ENCODE results near the gene APOC3. TPM values are rescaled to one million over a fixed set of nuclear protein-coding genes. Genes with fewer than 3 reads are reported as not detected.

The APOC3 gene
- total RNA-seq, 4 donors from 2014 or later: 1.1 TPM; not detected in 3

DNA sequence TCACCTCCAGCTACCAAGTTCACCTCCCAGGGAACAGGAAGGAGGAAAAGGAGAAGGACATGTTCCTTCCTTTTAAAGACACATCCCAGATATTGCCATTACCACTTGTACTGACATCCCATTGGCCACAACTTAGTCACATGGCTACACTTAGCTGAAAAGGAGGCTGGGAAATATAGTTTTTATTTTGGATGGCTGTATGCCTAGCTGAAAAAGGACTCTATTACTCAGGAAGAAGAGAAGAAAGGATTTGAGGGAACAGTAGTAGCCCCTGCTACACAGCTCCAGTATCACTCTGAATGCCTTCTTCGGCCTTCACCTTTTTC lies 36.0 kb upstream of the APOC3 start:
- Histone ChIP-seq H3K27me3 (no peaks in the 10 kb centered on the region), H3K36me3 (no peaks in the 10 kb centered on the region), H3K9me3 (no peaks in the 10 kb centered on the region), H3K4me1 (peaks cover 0 to 12% (median 6%) of the 10 kb centered on the region in 3 donors), H3K4me3 (no peak overlapping the region), H3K27ac (no peak overlapping the region)
- ATAC-seq: no peak
- TF ChIP-seq POLR2AphosphoS5 (IDR thresholded peaks at IDR 0.05) (no peak), POLR2A (IDR thresholded peaks at IDR 0.05) (no peak), EP300 (IDR thresholded peaks at IDR 0.05) (no peak)
- TF ChIP-seq, protein P1, sequence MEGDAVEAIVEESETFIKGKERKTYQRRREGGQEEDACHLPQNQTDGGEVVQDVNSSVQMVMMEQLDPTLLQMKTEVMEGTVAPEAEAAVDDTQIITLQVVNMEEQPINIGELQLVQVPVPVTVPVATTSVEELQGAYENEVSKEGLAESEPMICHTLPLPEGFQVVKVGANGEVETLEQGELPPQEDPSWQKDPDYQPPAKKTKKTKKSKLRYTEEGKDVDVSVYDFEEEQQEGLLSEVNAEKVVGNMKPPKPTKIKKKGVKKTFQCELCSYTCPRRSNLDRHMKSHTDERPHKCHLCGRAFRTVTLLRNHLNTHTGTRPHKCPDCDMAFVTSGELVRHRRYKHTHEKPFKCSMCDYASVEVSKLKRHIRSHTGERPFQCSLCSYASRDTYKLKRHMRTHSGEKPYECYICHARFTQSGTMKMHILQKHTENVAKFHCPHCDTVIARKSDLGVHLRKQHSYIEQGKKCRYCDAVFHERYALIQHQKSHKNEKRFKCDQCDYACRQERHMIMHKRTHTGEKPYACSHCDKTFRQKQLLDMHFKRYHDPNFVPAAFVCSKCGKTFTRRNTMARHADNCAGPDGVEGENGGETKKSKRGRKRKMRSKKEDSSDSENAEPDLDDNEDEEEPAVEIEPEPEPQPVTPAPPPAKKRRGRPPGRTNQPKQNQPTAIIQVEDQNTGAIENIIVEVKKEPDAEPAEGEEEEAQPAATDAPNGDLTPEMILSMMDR (IDR thresholded peaks at IDR 0.05): no peak
- 92 to 100% methylated on average over 1 of the region's 1 CpG for WGBS, 2 donors (ENCODE audit: low coverage in 1 of 2)

DNA sequence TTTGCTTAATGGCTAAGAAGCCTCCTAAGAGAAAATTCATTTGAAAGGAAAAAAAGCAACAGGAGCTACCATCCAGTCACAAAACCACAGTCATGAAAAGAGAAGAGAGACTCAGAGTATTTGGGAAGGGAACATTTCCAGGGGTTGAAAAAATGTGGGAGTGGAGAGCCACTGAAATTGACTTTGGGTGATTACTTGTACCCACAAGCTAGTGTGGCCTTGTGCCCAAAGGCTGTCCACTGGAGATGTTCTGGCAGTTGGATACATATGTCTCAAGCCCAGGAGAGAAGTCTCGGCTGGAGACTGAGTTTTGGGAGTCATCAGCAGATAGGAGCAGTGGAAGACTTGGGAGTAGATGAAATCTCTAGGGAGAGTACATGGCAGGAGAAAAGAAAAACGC lies 34.9 kb upstream of the APOC3 start:
- no peaks in the 10 kb centered on the region for H3K27me3 ChIP-seq
- no peak for ATAC-seq
- peaks cover 0 to 12% (median 6%) of the 10 kb centered on the region in 3 donors for H3K4me1 ChIP-seq
- no peak overlapping the region for H3K27ac ChIP-seq
- no peak overlapping the region for H3K4me3 ChIP-seq
- no peaks in the 10 kb centered on the region for H3K36me3 ChIP-seq
- 81% methylated on average over 2 of the region's 2 CpGs; no CpG with 5 or more reads in 1 of the 2 donors for WGBS, 2 donors (ENCODE audit: low coverage in 1 of 2)
- no peaks in the 10 kb centered on the region for H3K9me3 ChIP-seq
- no peak for TF ChIP-seq EP300 (IDR thresholded peaks at IDR 0.05)
- TF ChIP-seq, protein P1 (IDR thresholded peaks at IDR 0.05): no peak
- no peak for TF ChIP-seq POLR2A (IDR thresholded peaks at IDR 0.05)
- TF ChIP-seq POLR2AphosphoS5 (IDR thresholded peaks at IDR 0.05): no peak

GRCh38 chr11:116796548-116796947 lies 33.2 kb upstream of the APOC3 start:
- no peak for ATAC-seq
- WGBS, 2 donors (ENCODE audit: low coverage in 1 of 2): 80% methylated on average over 1 of the region's 1 CpG; no CpG with 5 or more reads in 1 of the 2 donors
- H3K9me3 ChIP-seq: no peaks in the 10 kb centered on the region
- peaks cover 4% of the 10 kb centered on the region for H3K27me3 ChIP-seq
- H3K4me1 ChIP-seq: peaks cover 0 to 3% (median under 1%) of the 10 kb centered on the region in 3 donors
- H3K36me3 ChIP-seq: no peaks in the 10 kb centered on the region
- TF ChIP-seq POLR2AphosphoS5 (IDR thresholded peaks at IDR 0.05): no peak
- no peak for TF ChIP-seq EP300 (IDR thresholded peaks at IDR 0.05)
- TF ChIP-seq, protein P1 (IDR thresholded peaks at IDR 0.05): no peak
- no peak for TF ChIP-seq POLR2A (IDR thresholded peaks at IDR 0.05)
- H3K27ac ChIP-seq: no peak overlapping the region
- no peak overlapping the region for H3K4me3 ChIP-seq

DNA sequence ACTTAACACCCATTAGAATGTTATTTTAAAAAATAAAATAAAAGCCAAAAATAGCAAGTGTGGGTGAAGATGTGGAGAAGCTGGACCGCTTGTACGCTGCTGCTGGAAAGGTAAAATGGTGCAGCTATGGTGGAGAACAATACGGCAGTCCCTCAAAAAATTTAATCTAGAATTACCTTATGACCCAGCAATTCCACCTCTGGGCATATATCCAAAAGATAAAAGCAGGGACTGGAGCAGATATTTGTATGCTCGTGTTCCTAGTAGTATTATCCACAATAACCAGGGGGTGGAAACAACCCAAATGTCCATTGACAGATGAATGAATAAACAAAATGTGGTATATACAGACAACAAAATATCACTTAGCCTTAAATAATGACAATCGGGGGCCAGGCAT lies 31.9 kb upstream of the APOC3 start:
- ATAC-seq: no peak
- no peak overlapping the region for H3K4me3 ChIP-seq
- TF ChIP-seq POLR2A (IDR thresholded peaks at IDR 0.05): no peak
- TF ChIP-seq, protein P1 (IDR thresholded peaks at IDR 0.05): no peak
- no peaks in the 10 kb centered on the region for H3K4me1 ChIP-seq
- H3K9me3 ChIP-seq: no peaks in the 10 kb centered on the region
- H3K36me3 ChIP-seq: no peaks in the 10 kb centered on the region
- H3K27ac ChIP-seq: no peak overlapping the region
- WGBS, 2 donors (ENCODE audit: low coverage in 1 of 2): 83 to 91% methylated on average over 4 to 5 of the region's 5 CpGs
- H3K27me3 ChIP-seq: peaks cover 4% of the 10 kb centered on the region

- WGBS, 2 donors (ENCODE audit: low coverage in 1 of 2): 75 to 85% methylated on average over 3 to 4 of the region's 5 CpGs
- TF ChIP-seq POLR2A (IDR thresholded peaks at IDR 0.05) (no peak), POLR2AphosphoS5 (IDR thresholded peaks at IDR 0.05) (no peak), EP300 (IDR thresholded peaks at IDR 0.05) (no peak)
- TF ChIP-seq, protein P1 (IDR thresholded peaks at IDR 0.05): no peak
- Histone ChIP-seq H3K9me3 (no peaks in the 10 kb centered on the region), H3K4me1 (no peaks in the 10 kb centered on the region), H3K36me3 (no peaks in the 10 kb centered on the region), H3K27me3 (peaks cover 4% of the 10 kb centered on the region), H3K4me3 (no peak overlapping the region), H3K27ac (no peak overlapping the region)
- ATAC-seq: no peak
Observed at GRCh38 chr11:116798368-116798767, 31.3 kb upstream of the APOC3 start.

Data from gastroesophageal sphincter (tissue), 4 donors.